AG20443 (cell line): ENCODE measurements around the gene ABCG1.
A peak's percentile ranks its signal among the peaks of the same experiment; 100 is the strongest.

Source experiments
- DNase-seq: peaks from one replicate; pipeline ENCODE4 v3.0.0; 2012; ENCODE audit warnings: low spot score, mixed read lengths

Gene ABCG1

GRCh38 chr21:42214081-42214750 is 4.7 kb upstream of the ABCG1 start:
- DNase-seq = no peak

GRCh38 chr21:42214921-42215320 is 4.0 kb upstream of the ABCG1 start:
- no peak for DNase-seq

- no peak for DNase-seq
These were observed 2.8 kb upstream of the ABCG1 start for GRCh38 chr21:42215942-42216725.

GRCh38 chr21:42216726-42217572 is 2.0 kb upstream of the ABCG1 start:
- no peak for DNase-seq

GRCh38 chr21:42219606-42220137 is 732 bp downstream of the ABCG1 start:
- no peak for DNase-seq

GRCh38 chr21:42220138-42220701 is 1.3 kb downstream of the ABCG1 start:
- DNase-seq = peak; percentile 43

GRCh38 chr21:42221581-42222345 is 2.8 kb downstream of the ABCG1 start:
- DNase-seq = no peak

- no peak for DNase-seq
These were observed 3.4 kb downstream of the ABCG1 start for GRCh38 chr21:42222386-42222785.

- DNase-seq = no peak
These were observed 4.0 kb downstream of the ABCG1 start for GRCh38 chr21:42222821-42223390.

- DNase-seq = no peak
These were observed 5.1 kb downstream of the ABCG1 start for GRCh38 chr21:42223826-42224575.

GRCh38 chr21:42225042-42225441 is 6.1 kb downstream of the ABCG1 start:
- no peak for DNase-seq

- DNase-seq = no peak
These were observed 6.7 kb downstream of the ABCG1 start for GRCh38 chr21:42225571-42226155.

- no peak for DNase-seq
These were observed 7.7 kb downstream of the ABCG1 start for GRCh38 chr21:42226626-42227025.

GRCh38 chr21:42227909-42228708 is 9.2 kb downstream of the ABCG1 start:
- peak; percentile 85 for DNase-seq

GRCh38 chr21:42228709-42229220 is 9.8 kb downstream of the ABCG1 start:
- no peak for DNase-seq

GRCh38 chr21:42229676-42230075 is 10.7 kb downstream of the ABCG1 start:
- DNase-seq = no peak

GRCh38 chr21:42230178-42230577 is 11.2 kb downstream of the ABCG1 start:
- no peak for DNase-seq

- no peak for DNase-seq
These were observed 11.7 kb downstream of the ABCG1 start for GRCh38 chr21:42230636-42231035.

- no peak for DNase-seq
These were observed 12.8 kb downstream of the ABCG1 start for GRCh38 chr21:42231756-42232155.
